ENCODE data around the gene FANCI. TPM values are rescaled to one million over a fixed set of nuclear protein-coding genes. Genes with fewer than 3 reads are reported as not detected.
A peak's percentile ranks its signal among the peaks of the same experiment; 100 is the strongest.

The FANCI gene
- polyA plus RNA-seq, 3 donors from 2014 or later: 4.1 to 14.3 (median 5.8) TPM

- Mint-ChIP-seq H3K36me3 (no peaks in the 10 kb centered on the region), H3K4me1 (peaks cover 0 to 4% of the 10 kb centered on the region in 2 donors), H3K27ac (no peak overlapping the region), H3K4me3 (no peak overlapping the region), H3K9me3 (peaks cover 0 to 5% (median 0%) of the 10 kb centered on the region in 6 donors), H3K27me3 (ENCODE audit: low read depth in 3 of 3) (peaks cover 8 to 19% (median 9%) of the 10 kb centered on the region in 3 donors)
- DNase-seq: no peak
Measured at GRCh38 chr15:89353991-89354390, 110.2 kb downstream of the FANCI start.

GRCh38 chr15:89356634-89357298 lies 113.0 kb downstream of the FANCI start:
- no peak overlapping the region for H3K4me3 Mint-ChIP-seq

GRCh38 chr15:89358435-89358754 lies 114.6 kb downstream of the FANCI start:
- H3K4me1 Mint-ChIP-seq: peaks cover 16% of the 10 kb centered on the region in 2 donors
- no peaks in the 10 kb centered on the region for H3K36me3 Mint-ChIP-seq
- H3K27ac Mint-ChIP-seq: no peak overlapping the region
- peaks cover 24 to 46% (median 27%) of the 10 kb centered on the region in 3 donors for H3K27me3 Mint-ChIP-seq (ENCODE audit: low read depth in 3 of 3)
- peaks cover 0 to 7% (median 0%) of the 10 kb centered on the region in 6 donors for H3K9me3 Mint-ChIP-seq
- peak overlapping the region; percentile 77 to 85 (median 84) for H3K4me3 Mint-ChIP-seq
- DNase-seq: no peak

More at GRCh38 chr15:89356634-89357298, 113.0 kb downstream of the FANCI start:
- DNase-seq: no peak
- Mint-ChIP-seq H3K36me3 (no peaks in the 10 kb centered on the region), H3K27ac (no peak overlapping the region), H3K4me1 (peaks cover 12 to 15% of the 10 kb centered on the region in 2 donors), H3K27me3 (ENCODE audit: low read depth in 3 of 3) (peaks cover 21 to 41% (median 22%) of the 10 kb centered on the region in 3 donors), H3K9me3 (peaks cover 0 to 7% (median 0%) of the 10 kb centered on the region in 6 donors)

- H3K4me3 Mint-ChIP-seq: peak overlapping the region; percentile 77 to 85 (median 84)
- H3K4me1 Mint-ChIP-seq: peaks cover 16% of the 10 kb centered on the region in 2 donors
- no peak overlapping the region for H3K27ac Mint-ChIP-seq
Measured at GRCh38 chr15:89358755-89359439, 115.1 kb downstream of the FANCI start.

GRCh38 chr15:89359471-89360293 lies 115.9 kb downstream of the FANCI start:
- H3K36me3 Mint-ChIP-seq: no peaks in the 10 kb centered on the region
- H3K27ac Mint-ChIP-seq: no peak overlapping the region
- no peak for DNase-seq
- peaks cover 0 to 7% (median 0%) of the 10 kb centered on the region in 6 donors for H3K9me3 Mint-ChIP-seq
- peak overlapping the region in 3 of 5 donors; percentile 44 to 58 (median 54) for H3K4me3 Mint-ChIP-seq
- H3K27me3 Mint-ChIP-seq (ENCODE audit: low read depth in 3 of 3): peaks cover 28 to 54% (median 30%) of the 10 kb centered on the region in 3 donors
- H3K4me1 Mint-ChIP-seq: peaks cover 16% of the 10 kb centered on the region in 2 donors

More at GRCh38 chr15:89358755-89359439, 115.1 kb downstream of the FANCI start:
- no peaks in the 10 kb centered on the region for H3K36me3 Mint-ChIP-seq
- peaks cover 25 to 49% (median 27%) of the 10 kb centered on the region in 3 donors for H3K27me3 Mint-ChIP-seq (ENCODE audit: low read depth in 3 of 3)
- peak; percentile 76 to 83 (median 83) for DNase-seq
- peaks cover 0 to 7% (median 0%) of the 10 kb centered on the region in 6 donors for H3K9me3 Mint-ChIP-seq

GRCh38 chr15:89360294-89360971 lies 116.7 kb downstream of the FANCI start:
- H3K4me1 Mint-ChIP-seq: peaks cover 16% of the 10 kb centered on the region in 2 donors
- H3K4me3 Mint-ChIP-seq: peak overlapping the region in 2 of 5 donors; percentile 18 to 29
- no peak for DNase-seq
- no peak overlapping the region for H3K27ac Mint-ChIP-seq
- no peaks in the 10 kb centered on the region for H3K36me3 Mint-ChIP-seq
- H3K9me3 Mint-ChIP-seq: peaks cover 0 to 7% (median 0%) of the 10 kb centered on the region in 6 donors
- H3K27me3 Mint-ChIP-seq (ENCODE audit: low read depth in 3 of 3): peaks cover 28 to 54% (median 31%) of the 10 kb centered on the region in 3 donors

- H3K36me3 Mint-ChIP-seq: peaks cover 0 to 3% (median 0%) of the 10 kb centered on the region in 3 donors
- peaks cover 0 to 3% (median 0%) of the 10 kb centered on the region in 6 donors for H3K9me3 Mint-ChIP-seq
- DNase-seq: peak; percentile 51 to 60 (median 54)
- no peak overlapping the region for H3K27ac Mint-ChIP-seq
- H3K4me1 Mint-ChIP-seq: peaks cover 16 to 18% of the 10 kb centered on the region in 2 donors
- H3K27me3 Mint-ChIP-seq (ENCODE audit: low read depth in 3 of 3): peaks cover 32 to 54% (median 34%) of the 10 kb centered on the region in 3 donors
- peak overlapping the region in 4 of 5 donors; percentile 10 to 36 (median 22) for H3K4me3 Mint-ChIP-seq
Measured at GRCh38 chr15:89361451-89362202, 117.8 kb downstream of the FANCI start.

GRCh38 chr15:89362203-89363101 lies 118.7 kb downstream of the FANCI start:
- H3K27ac Mint-ChIP-seq: no peak overlapping the region
- peaks cover 22% of the 10 kb centered on the region in 2 donors for H3K4me1 Mint-ChIP-seq
- H3K27me3 Mint-ChIP-seq (ENCODE audit: low read depth in 3 of 3): peaks cover 37 to 57% (median 41%) of the 10 kb centered on the region in 3 donors
- peaks cover 0 to 2% (median 0%) of the 10 kb centered on the region in 6 donors for H3K9me3 Mint-ChIP-seq
- peaks cover 0 to 3% (median 0%) of the 10 kb centered on the region in 3 donors for H3K36me3 Mint-ChIP-seq
- peak in 1 of 3 donors; percentile 6 for DNase-seq
- peak overlapping the region in 2 of 5 donors; percentile 12 to 36 for H3K4me3 Mint-ChIP-seq

- Mint-ChIP-seq H3K4me3 (peak overlapping the region in 2 of 5 donors; percentile 27 to 41), H3K9me3 (peaks cover 0 to 2% (median 0%) of the 10 kb centered on the region in 6 donors), H3K4me1 (peaks cover 22% of the 10 kb centered on the region in 2 donors), H3K27me3 (ENCODE audit: low read depth in 3 of 3) (peaks cover 37 to 53% (median 41%) of the 10 kb centered on the region in 3 donors), H3K27ac (no peak overlapping the region), H3K36me3 (peaks cover 0 to 3% (median 0%) of the 10 kb centered on the region in 3 donors)
- no peak for DNase-seq
Measured at GRCh38 chr15:89363133-89363532, 119.4 kb downstream of the FANCI start.

- Mint-ChIP-seq H3K4me3 (peak overlapping the region in 1 of 5 donors; percentile 27), H3K4me1 (peaks cover 19 to 22% of the 10 kb centered on the region in 2 donors), H3K27ac (no peak overlapping the region), H3K36me3 (peaks cover 0 to 3% (median 0%) of the 10 kb centered on the region in 3 donors), H3K9me3 (peaks cover 0 to 2% (median 0%) of the 10 kb centered on the region in 6 donors), H3K27me3 (ENCODE audit: low read depth in 3 of 3) (peaks cover 37 to 47% (median 44%) of the 10 kb centered on the region in 3 donors)
- DNase-seq: no peak
Measured at GRCh38 chr15:89363770-89364169, 120.0 kb downstream of the FANCI start.

GRCh38 chr15:89364341-89364740 lies 120.6 kb downstream of the FANCI start:
- Mint-ChIP-seq H3K36me3 (peaks cover 0 to 3% (median 0%) of the 10 kb centered on the region in 3 donors), H3K27ac (peak overlapping the region in 1 of 6 donors; percentile 53), H3K9me3 (peaks cover 0 to 2% (median 0%) of the 10 kb centered on the region in 6 donors), H3K4me1 (peaks cover 19 to 22% of the 10 kb centered on the region in 2 donors), H3K4me3 (no peak overlapping the region), H3K27me3 (ENCODE audit: low read depth in 3 of 3) (peaks cover 37 to 51% (median 46%) of the 10 kb centered on the region in 3 donors)
- no peak for DNase-seq

All from immature natural killer cell (primary cell).